Endothelial cell of umbilical vein (primary cell): ENCODE measurements around the gene LEMD1. TPM values are rescaled to one million over a fixed set of nuclear protein-coding genes. Genes with fewer than 3 reads are reported as not detected.

Experiments
- BruUV-seq: library from RNA; stranded (reverse); fragments of 400-500 nt; replicated peaks from 2 replicates; lab custom pipeline; 2021; lab: Mats Ljungman, UMichigan
- CTCF ChIA-PET: fragments of 300-600, 350-600 bp; sonication (Branson Sonifier 250); formaldehyde crosslinking; loops from one replicate; lab custom pipeline; 2021; ENCODE audit warnings: antibody characterized with exemption, inconsistent platforms; lab: Charles Lee
- POLR2A ChIA-PET: fragments of 300-600, 350-600 bp; sonication (Branson Sonifier 250); formaldehyde crosslinking; loops from one replicate; lab custom pipeline; 2021; ENCODE audit warnings: antibody characterized with exemption, inconsistent platforms; lab: Charles Lee
- DNase-seq: peaks from one replicate; pipeline ENCODE4 v3.0.0-alpha.2; 2011; ENCODE audit warnings: low read depth, low spot score
- FAIRE-seq: peaks from 2 replicates; lab custom pipeline; 2011; peaks lifted over from hg19 to GRCh38; lab: Jason Lieb, UNC
- H2AFZ ChIP-seq: 2 replicates; pipeline ENCODE4 v1.6.0; 2012; ENCODE audit warnings: low read depth, low read length, control low read depth, inconsistent platforms
- H3K27ac ChIP-seq: 2 replicates; pipeline ENCODE4 v1.5.1; 2011; ENCODE audit warnings: low read depth, mild to moderate bottlenecking, control low read depth, low read length, moderate library complexity; ENCODE audit not compliant: insufficient read depth
- H3K27me3 ChIP-seq, 2 experiments: 2 replicates each; pipeline versions ENCODE4 v1.6.0 to v1.6.1; 2011; ENCODE audit warnings: low read length in 2 of 2, mixed read lengths in 1 of 2; ENCODE audit not compliant: control insufficient read depth in 2 of 2, insufficient read depth in 2 of 2
- H3K36me3 ChIP-seq, 2 experiments: 2 replicates in 1 of 2; 3 replicates in 1 of 2; pipeline ENCODE4 v1.5.1; 2011; ENCODE audit warnings: low read length in 2 of 2, mild to moderate bottlenecking in 1 of 2, moderate library complexity in 1 of 2; ENCODE audit not compliant: control insufficient read depth in 2 of 2, insufficient read depth in 2 of 2; ENCODE audit errors: extremely low read depth in 1 of 2
- H3K4me1 ChIP-seq: 3 replicates; pipeline ENCODE4 v1.5.1; 2011; ENCODE audit warnings: mild to moderate bottlenecking, low read length; ENCODE audit not compliant: control insufficient read depth, insufficient read depth; ENCODE audit errors: extremely low read depth
- H3K4me2 ChIP-seq: 2 replicates; pipeline ENCODE4 v1.6.1; 2011; ENCODE audit warnings: low read length, control low read depth, mixed read lengths; ENCODE audit not compliant: insufficient read depth
- H3K4me3 ChIP-seq, 3 experiments: fragments of 200-600 bp in 1 of 3; sonication (generic), shearing (Covaris generic) in 1 of 3; replicated peaks in 1 of 3; 2 replicates each; pipeline ENCODE4 v1.5.1; 2011 to 2016; ENCODE audit warnings: control low read depth in 3 of 3, low read length in 3 of 3, mild to moderate bottlenecking in 2 of 3, inconsistent platforms in 1 of 3, low read depth in 1 of 3, moderate library complexity in 1 of 3; ENCODE audit not compliant: insufficient read depth in 1 of 3
- H3K79me2 ChIP-seq: 2 replicates; pipeline ENCODE4 v1.6.0; 2012; ENCODE audit warnings: low read length, inconsistent platforms; ENCODE audit not compliant: control insufficient read depth, insufficient read depth
- H3K9ac ChIP-seq: replicated peaks from 2 replicates; pipeline ENCODE3; 2011; ENCODE audit warnings: low read length, control low read depth; ENCODE audit not compliant: insufficient read depth; ENCODE audit errors: extremely low read depth
- H3K9me1 ChIP-seq: replicated peaks from 3 replicates; pipeline ENCODE4 v1.6.0; 2011; ENCODE audit warnings: mild to moderate bottlenecking, low read length; ENCODE audit not compliant: control insufficient read depth, insufficient read depth; ENCODE audit errors: extremely low read depth
- H3K9me3 ChIP-seq: replicated peaks from 2 replicates; pipeline ENCODE4 v1.5.1; 2012; ENCODE audit warnings: low read length, inconsistent platforms; ENCODE audit not compliant: control insufficient read depth, insufficient read depth
- H4K20me1 ChIP-seq: replicated peaks from 2 replicates; pipeline ENCODE3; 2011; ENCODE audit warnings: mild to moderate bottlenecking, low read length; ENCODE audit not compliant: control insufficient read depth, insufficient read depth; ENCODE audit errors: extremely low read depth
- CTCF ChIP-seq, 2 donors: IDR thresholded peaks; 1 replicate in 1 of 2; 2 replicates in 1 of 2; pipeline ENCODE4 v1.5.1; 2011; ENCODE audit warnings: low read length in 2 of 2, mild to moderate bottlenecking in 2 of 2, moderate library complexity in 2 of 2, control low read depth in 1 of 2, inconsistent platforms in 1 of 2, low read depth in 1 of 2; ENCODE audit not compliant: insufficient read depth in 1 of 2; ENCODE audit errors: extremely low read depth in 1 of 2
- EZH2 ChIP-seq: IDR thresholded peaks from 2 replicates; pipeline ENCODE4 v1.6.1; 2012; ENCODE audit warnings: borderline replicate concordance, low read depth, mild to moderate bottlenecking, moderate library complexity, low read length, inconsistent platforms; ENCODE audit not compliant: severe bottlenecking
- FOS ChIP-seq: IDR thresholded peaks from 2 replicates; pipeline ENCODE4 v1.6.1; 2011; ENCODE audit warnings: mild to moderate bottlenecking, low read length, moderate library complexity, borderline replicate concordance; ENCODE audit not compliant: insufficient read depth
- GATA2 ChIP-seq: IDR thresholded peaks from 2 replicates; pipeline ENCODE4 v1.7.0; 2011; ENCODE audit warnings: low read depth, mild to moderate bottlenecking, moderate library complexity, mixed read lengths, low read length; ENCODE audit not compliant: insufficient read length, insufficient read depth
- JUN ChIP-seq: IDR thresholded peaks from 2 replicates; pipeline ENCODE4 v1.6.1; 2011; ENCODE audit warnings: borderline replicate concordance, low read depth; ENCODE audit not compliant: insufficient read length, insufficient read depth
- MAX ChIP-seq: IDR thresholded peaks from 2 replicates; pipeline ENCODE4 v1.6.1; 2011; ENCODE audit not compliant: insufficient read depth, insufficient read length
- MYC ChIP-seq: IDR thresholded peaks from one replicate; pipeline ENCODE4 v1.6.1; 2011; ENCODE audit warnings: mild to moderate bottlenecking, low read depth, low read length
- POLR2A ChIP-seq: IDR thresholded peaks from 2 replicates; pipeline ENCODE4 v1.6.1; 2012; ENCODE audit warnings: low read depth, mild to moderate bottlenecking, control low read depth, low read length
- POLR2AphosphoS5 ChIP-seq: IDR thresholded peaks from 2 replicates; pipeline ENCODE4 v1.6.1; 2012; ENCODE audit warnings: low read depth, mild to moderate bottlenecking, control low read depth, low read length, moderate library complexity; ENCODE audit not compliant: insufficient read depth
- dilution Hi-C: fragments of 300-500 bp; cut with MboI; formaldehyde crosslinking; loops from one replicate; pipeline ENCODE4 v1.15.0; 2019; ENCODE audit warnings: low sequenced_read_pairs; ENCODE audit not compliant: extremely low pct_ligation_motif_present
- intact Hi-C: fragments of 100-400 bp; cut with micrococcal nuclease; formaldehyde crosslinking; loops from one replicate; pipeline ENCODE4 v1.10.0; 2022
- polyA plus RNA-seq, 4 experiments: library from polyadenylated mRNA; depleted of rRNA in 3 of 4; stranded (reverse) in 3 of 4; unstranded in 1 of 4; fragments of >200 nt; gene quantifications; 2 replicates each; pipeline versions ENCODE4 v1.2.1 to v1.2.3, GENCODE V29; 2011 to 2012; ENCODE audit warnings: missing spikeins in 1 of 4
- total RNA-seq: library from RNA; stranded (reverse); gene quantifications from 2 replicates; pipeline ENCODE4 v1.2.3, GENCODE V29; 2021

LEMD1 gene
- total and polyA plus RNA-seq, 2 donors (not counting 3 experiments of a cell fraction or from before 2014, with no cell fraction given): not detected

- intact Hi-C loops: no loop called here
- H3K9ac ChIP-seq: no peak overlapping the region
- H3K27ac ChIP-seq: no peak overlapping the region
- H3K36me3 ChIP-seq: no peaks in the 10 kb centered on the region
- POLR2A ChIA-PET: no interaction called here
- H4K20me1 ChIP-seq: no peaks in the 10 kb centered on the region
- H3K4me2 ChIP-seq: no peak overlapping the region
- CTCF ChIA-PET: interaction anchor here (0.9 to 4.9 kb wide), 8 partner anchors 11 to 175 kb away, joined by 3 to 24 read pairs (median 4); no protein-coding TSS in a partner anchor
- H3K9me1 ChIP-seq: no peaks in the 10 kb centered on the region
- FAIRE-seq (no peak), DNase-seq (no peak)
- H3K27me3 ChIP-seq: peaks cover 48 to 56% of the 10 kb centered on the region in 2 experiments
- no peaks in the 10 kb centered on the region for H3K79me2 ChIP-seq
- H3K4me1 ChIP-seq: no peaks in the 10 kb centered on the region
- dilution Hi-C loops: no loop called here
- TF ChIP-seq FOS: no peak
- TF ChIP-seq EZH2: no peak
- TF ChIP-seq JUN: no peak
- TF ChIP-seq GATA2: no peak
- BruUV-seq: no TSS peak
- no peak overlapping the region for H3K4me3 ChIP-seq
- H2AFZ ChIP-seq: no peak overlapping the region
- H3K9me3 ChIP-seq: no peaks in the 10 kb centered on the region
Measured at GRCh38 chr1:205348554-205349487, 73.0 kb downstream of the LEMD1 start.

- no peak for DNase-seq
- peaks cover 60 to 72% of the 10 kb centered on the region in 2 experiments for H3K27me3 ChIP-seq
Measured at GRCh38 chr1:205346956-205347574, 74.8 kb downstream of the LEMD1 start.

More at GRCh38 chr1:205346956-205347574, 74.8 kb downstream of the LEMD1 start:
- Histone ChIP-seq H3K79me2 (no peaks in the 10 kb centered on the region), H3K4me1 (no peaks in the 10 kb centered on the region), H4K20me1 (no peaks in the 10 kb centered on the region), H3K4me2 (no peak overlapping the region), H3K9me1 (no peaks in the 10 kb centered on the region), H3K27ac (no peak overlapping the region), H3K4me3 (no peak overlapping the region), H2AFZ (no peak overlapping the region), H3K9me3 (no peaks in the 10 kb centered on the region), H3K36me3 (no peaks in the 10 kb centered on the region), H3K9ac (no peak overlapping the region)
- BruUV-seq: no TSS peak
- no peak for FAIRE-seq
- dilution Hi-C loops: no loop called here
- TF ChIP-seq GATA2 (no peak), CTCF (IDR thresholded peaks at IDR 0.05; ENCODE audit: extremely low read depth in 1 of 2, insufficient read depth in 1 of 2, low read depth in 1 of 2, low read length in 2 of 2) (no peak), MYC (no peak), FOS (no peak), MAX (no peak), JUN (no peak), EZH2 (no peak), POLR2AphosphoS5 (no peak), POLR2A (no peak)
- ChIA-PET CTCF (interaction anchor here (1.2 to 4.9 kb wide), 2 partner anchors 11 to 138 kb away, joined by 3 to 23 read pairs; no protein-coding TSS in a partner anchor), POLR2A (no interaction called here)
- intact Hi-C loops: no loop called here
